Measurements from ENCODE around the gene UGT1A4. TPM values are rescaled to one million over a fixed set of nuclear protein-coding genes. Genes with fewer than 3 reads are reported as not detected.

The UGT1A4 gene
- total and polyA plus RNA-seq, 2 donors (not counting 3 experiments of a cell fraction or from before 2014, with no cell fraction given) = not detected

DNA sequence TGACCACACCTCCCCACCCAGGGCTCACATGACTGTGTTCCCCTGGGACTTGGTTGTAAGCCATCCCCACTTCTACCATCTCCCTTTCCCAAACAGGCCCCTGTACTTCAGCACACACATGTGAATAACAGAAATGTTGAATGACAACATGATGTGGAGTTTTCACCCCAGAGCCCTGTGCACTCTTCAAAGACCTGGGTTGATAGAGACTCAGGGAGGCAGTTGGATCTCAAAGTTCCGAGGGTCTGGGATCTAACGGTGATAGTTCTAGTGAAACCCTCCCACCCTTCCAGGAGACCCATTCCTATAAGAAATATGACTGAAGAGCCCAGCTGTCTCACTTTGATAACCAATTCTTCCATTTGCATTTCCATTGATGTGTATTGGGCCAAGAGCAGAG lies 59.5 kb downstream of the UGT1A4 start, which contains the start of gene MROH2A:
TSS of gene MROH2A (plus strand) at position 301 of the 400 bp plus-strand sequence. CDS start 1,029 bp downstream, outside the sequence.
- Histone ChIP-seq H3K27ac (ENCODE audit: insufficient read depth, low read depth, low read length) (no peak within 1 kb of the TSS), H3K79me2 (ENCODE audit: control insufficient read depth, insufficient read depth, low read length) (no peaks in the 10 kb centered on the region), H3K9ac (replicated peaks; ENCODE audit: extremely low read depth, insufficient read depth, low read length) (no peak within 1 kb of the TSS), H3K27me3 (ENCODE audit: control insufficient read depth in 2 of 2, insufficient read depth in 2 of 2, low read length in 2 of 2) (no peaks in the 10 kb centered on the region), H2AFZ (ENCODE audit: low read depth, low read length) (no peak within 1 kb of the TSS), H3K36me3 (ENCODE audit: control insufficient read depth in 2 of 2, extremely low read depth in 1 of 2, insufficient read depth in 2 of 2, low read length in 2 of 2) (no peaks in the 10 kb centered on the region), H3K4me2 (ENCODE audit: insufficient read depth, low read length) (no peak within 1 kb of the TSS), H3K4me1 (ENCODE audit: control insufficient read depth, extremely low read depth, insufficient read depth, low read length) (no peaks in the 10 kb centered on the region), H3K4me3 (replicated peaks in 1 of 3; ENCODE audit: insufficient read depth in 1 of 3, low read depth in 1 of 3, low read length in 3 of 3) (no peak within 1 kb of the TSS), H3K9me1 (replicated peaks; ENCODE audit: control insufficient read depth, extremely low read depth, insufficient read depth, low read length) (no peaks in the 10 kb centered on the region), H3K9me3 (replicated peaks; ENCODE audit: control insufficient read depth, insufficient read depth, low read length) (no peaks in the 10 kb centered on the region), H4K20me1 (replicated peaks; ENCODE audit: control insufficient read depth, extremely low read depth, insufficient read depth, low read length) (no peaks in the 10 kb centered on the region)
- no TSS peak for BruUV-seq (replicated peaks)
- intact Hi-C loops (cut with micrococcal nuclease) = no loop called here
- dilution Hi-C loops (cut with MboI; ENCODE audit: extremely low pct_ligation_motif_present, low sequenced_read_pairs) = no loop called here
- no peak for TF ChIP-seq EZH2 (IDR thresholded peaks at IDR 0.05; ENCODE audit: borderline replicate concordance, low read depth, low read length, severe bottlenecking)
- TF ChIP-seq, protein P1, sequence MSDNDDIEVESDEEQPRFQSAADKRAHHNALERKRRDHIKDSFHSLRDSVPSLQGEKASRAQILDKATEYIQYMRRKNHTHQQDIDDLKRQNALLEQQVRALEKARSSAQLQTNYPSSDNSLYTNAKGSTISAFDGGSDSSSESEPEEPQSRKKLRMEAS (IDR thresholded peaks at IDR 0.05; ENCODE audit: insufficient read depth, insufficient read length) = no peak
- TF ChIP-seq JUN (IDR thresholded peaks at IDR 0.05; ENCODE audit: borderline replicate concordance, insufficient read depth, insufficient read length, low read depth) = no peak
- no peak for TF ChIP-seq FOS (IDR thresholded peaks at IDR 0.05; ENCODE audit: borderline replicate concordance, insufficient read depth, low read length)
- no peak for TF ChIP-seq POLR2A (IDR thresholded peaks at IDR 0.05; ENCODE audit: low read depth, low read length)
- TF ChIP-seq GATA2 (IDR thresholded peaks at IDR 0.05; ENCODE audit: insufficient read depth, insufficient read length, low read depth, low read length) = no peak
- TF ChIP-seq POLR2AphosphoS5 (IDR thresholded peaks at IDR 0.05; ENCODE audit: insufficient read depth, low read depth, low read length) = no peak
- TF ChIP-seq, protein P2, sequence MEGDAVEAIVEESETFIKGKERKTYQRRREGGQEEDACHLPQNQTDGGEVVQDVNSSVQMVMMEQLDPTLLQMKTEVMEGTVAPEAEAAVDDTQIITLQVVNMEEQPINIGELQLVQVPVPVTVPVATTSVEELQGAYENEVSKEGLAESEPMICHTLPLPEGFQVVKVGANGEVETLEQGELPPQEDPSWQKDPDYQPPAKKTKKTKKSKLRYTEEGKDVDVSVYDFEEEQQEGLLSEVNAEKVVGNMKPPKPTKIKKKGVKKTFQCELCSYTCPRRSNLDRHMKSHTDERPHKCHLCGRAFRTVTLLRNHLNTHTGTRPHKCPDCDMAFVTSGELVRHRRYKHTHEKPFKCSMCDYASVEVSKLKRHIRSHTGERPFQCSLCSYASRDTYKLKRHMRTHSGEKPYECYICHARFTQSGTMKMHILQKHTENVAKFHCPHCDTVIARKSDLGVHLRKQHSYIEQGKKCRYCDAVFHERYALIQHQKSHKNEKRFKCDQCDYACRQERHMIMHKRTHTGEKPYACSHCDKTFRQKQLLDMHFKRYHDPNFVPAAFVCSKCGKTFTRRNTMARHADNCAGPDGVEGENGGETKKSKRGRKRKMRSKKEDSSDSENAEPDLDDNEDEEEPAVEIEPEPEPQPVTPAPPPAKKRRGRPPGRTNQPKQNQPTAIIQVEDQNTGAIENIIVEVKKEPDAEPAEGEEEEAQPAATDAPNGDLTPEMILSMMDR (IDR thresholded peaks at IDR 0.05; ENCODE audit: extremely low read depth in 1 of 2, insufficient read depth in 1 of 2, low read depth in 1 of 2, low read length in 2 of 2) = no peak
- CTCF ChIA-PET = no interaction called here
- FAIRE-seq = no peak
- POLR2A ChIA-PET = no interaction called here
- no peak for DNase-seq (ENCODE audit: low read depth, low spot score)

All from endothelial cell of umbilical vein (primary cell).